Endothelial cell of umbilical vein (primary cell): ENCODE data around the gene TMEM255A.

Experiments
- POLR2AphosphoS5 ChIP-seq: IDR thresholded peaks from 2 replicates; pipeline ENCODE4 v1.6.1; 2012; ENCODE audit warnings: low read depth, mild to moderate bottlenecking, control low read depth, low read length, moderate library complexity; ENCODE audit not compliant: insufficient read depth
- TF ChIP-seq, protein P1 (sequence below), 2 donors: IDR thresholded peaks; 1 replicate in 1 of 2; 2 replicates in 1 of 2; pipeline ENCODE4 v1.5.1; 2011; ENCODE audit warnings: low read length in 2 of 2, mild to moderate bottlenecking in 2 of 2, moderate library complexity in 2 of 2, control low read depth in 1 of 2, inconsistent platforms in 1 of 2, low read depth in 1 of 2; ENCODE audit not compliant: insufficient read depth in 1 of 2; ENCODE audit errors: extremely low read depth in 1 of 2

DNA sequence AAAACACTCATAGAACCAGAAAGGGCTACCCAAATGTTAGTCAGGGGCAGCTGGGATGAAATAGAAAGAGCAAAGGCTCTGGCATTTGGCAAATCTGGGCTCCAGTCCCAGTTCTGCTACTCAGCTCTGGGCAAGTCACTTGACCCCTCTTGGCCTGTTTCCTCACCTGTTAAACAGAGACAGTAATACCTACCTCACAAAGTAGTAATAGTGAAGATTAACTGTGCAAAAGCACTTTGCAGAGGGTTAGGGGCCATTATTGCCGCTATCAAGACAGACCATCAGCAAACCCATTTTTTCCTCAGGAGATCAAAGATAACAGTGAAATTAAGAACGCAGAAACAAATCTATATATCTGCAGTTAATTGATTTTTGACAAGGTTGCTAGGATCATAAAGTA is 40.0 kb downstream of the TMEM255A start:
- TF ChIP-seq, protein P1, sequence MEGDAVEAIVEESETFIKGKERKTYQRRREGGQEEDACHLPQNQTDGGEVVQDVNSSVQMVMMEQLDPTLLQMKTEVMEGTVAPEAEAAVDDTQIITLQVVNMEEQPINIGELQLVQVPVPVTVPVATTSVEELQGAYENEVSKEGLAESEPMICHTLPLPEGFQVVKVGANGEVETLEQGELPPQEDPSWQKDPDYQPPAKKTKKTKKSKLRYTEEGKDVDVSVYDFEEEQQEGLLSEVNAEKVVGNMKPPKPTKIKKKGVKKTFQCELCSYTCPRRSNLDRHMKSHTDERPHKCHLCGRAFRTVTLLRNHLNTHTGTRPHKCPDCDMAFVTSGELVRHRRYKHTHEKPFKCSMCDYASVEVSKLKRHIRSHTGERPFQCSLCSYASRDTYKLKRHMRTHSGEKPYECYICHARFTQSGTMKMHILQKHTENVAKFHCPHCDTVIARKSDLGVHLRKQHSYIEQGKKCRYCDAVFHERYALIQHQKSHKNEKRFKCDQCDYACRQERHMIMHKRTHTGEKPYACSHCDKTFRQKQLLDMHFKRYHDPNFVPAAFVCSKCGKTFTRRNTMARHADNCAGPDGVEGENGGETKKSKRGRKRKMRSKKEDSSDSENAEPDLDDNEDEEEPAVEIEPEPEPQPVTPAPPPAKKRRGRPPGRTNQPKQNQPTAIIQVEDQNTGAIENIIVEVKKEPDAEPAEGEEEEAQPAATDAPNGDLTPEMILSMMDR (IDR thresholded peaks at IDR 0.05; ENCODE audit: extremely low read depth in 1 of 2, insufficient read depth in 1 of 2, low read depth in 1 of 2, low read length in 2 of 2): no peak
- no peak for TF ChIP-seq POLR2AphosphoS5
